ENCODE measurements around the gene CREB1. TPM values are rescaled to one million over a fixed set of nuclear protein-coding genes. Genes with fewer than 3 reads are reported as not detected.

Gene CREB1
- total RNA-seq, 1 donor from 2014 or later, result 54.5 TPM

- no peaks in the 10 kb centered on the region for H3K27me3 ChIP-seq (ENCODE audit: control insufficient read depth, insufficient read depth, low read length)
- H3K36me3 ChIP-seq (ENCODE audit: control insufficient read depth, insufficient read depth, low read length), result no peaks in the 10 kb centered on the region
- DNase-seq (ENCODE audit: low read depth), result no peak
- no peak overlapping the region for H3K4me3 ChIP-seq (ENCODE audit: low read depth, low read length)
- no peak for TF ChIP-seq CTCF (IDR thresholded peaks at IDR 0.05; ENCODE audit: insufficient read depth, low read length, poor library complexity, severe bottlenecking)
Measured at GRCh38 chr2:207525296-207525695, 4.5 kb upstream of the CREB1 start.

- H3K27me3 ChIP-seq (ENCODE audit: control insufficient read depth, insufficient read depth, low read length), result no peaks in the 10 kb centered on the region
- no peak for DNase-seq (ENCODE audit: low read depth)
- TF ChIP-seq CTCF (IDR thresholded peaks at IDR 0.05; ENCODE audit: insufficient read depth, low read length, poor library complexity, severe bottlenecking), result peak; percentile 6
- no peaks in the 10 kb centered on the region for H3K36me3 ChIP-seq (ENCODE audit: control insufficient read depth, insufficient read depth, low read length)
- H3K4me3 ChIP-seq (ENCODE audit: low read depth, low read length), result peak overlapping the region; percentile 81
Measured at GRCh38 chr2:207528980-207529329, 807 bp upstream of the CREB1 start.

- no peaks in the 10 kb centered on the region for H3K36me3 ChIP-seq (ENCODE audit: control insufficient read depth, insufficient read depth, low read length)
- H3K4me3 ChIP-seq (ENCODE audit: low read depth, low read length), result peak overlapping the region; percentile 60
- no peak for DNase-seq (ENCODE audit: low read depth)
- no peak for TF ChIP-seq CTCF (IDR thresholded peaks at IDR 0.05; ENCODE audit: insufficient read depth, low read length, poor library complexity, severe bottlenecking)
- no peaks in the 10 kb centered on the region for H3K27me3 ChIP-seq (ENCODE audit: control insufficient read depth, insufficient read depth, low read length)
Measured at GRCh38 chr2:207530160-207531031, 634 bp downstream of the CREB1 start.

GRCh38 chr2:207531032-207531952, 1.5 kb downstream of the CREB1 start:
- H3K4me3 ChIP-seq (ENCODE audit: low read depth, low read length), result peak overlapping the region; percentile 60
- H3K36me3 ChIP-seq (ENCODE audit: control insufficient read depth, insufficient read depth, low read length), result no peaks in the 10 kb centered on the region
- H3K27me3 ChIP-seq (ENCODE audit: control insufficient read depth, insufficient read depth, low read length), result no peaks in the 10 kb centered on the region
- TF ChIP-seq CTCF (IDR thresholded peaks at IDR 0.05; ENCODE audit: insufficient read depth, low read length, poor library complexity, severe bottlenecking), result no peak
- DNase-seq (ENCODE audit: low read depth), result no peak

- Histone ChIP-seq H3K27me3 (ENCODE audit: control insufficient read depth, insufficient read depth, low read length) (no peaks in the 10 kb centered on the region), H3K4me3 (ENCODE audit: low read depth, low read length) (no peak overlapping the region), H3K36me3 (ENCODE audit: control insufficient read depth, insufficient read depth, low read length) (no peaks in the 10 kb centered on the region)
- DNase-seq (ENCODE audit: low read depth), result no peak
- no peak for TF ChIP-seq CTCF (IDR thresholded peaks at IDR 0.05; ENCODE audit: insufficient read depth, low read length, poor library complexity, severe bottlenecking)
Measured at GRCh38 chr2:207532676-207533075, 2.9 kb downstream of the CREB1 start.

Data from kidney epithelial cell (primary cell).